ENCODE measurements around the gene LRRC7.

Gene LRRC7

GRCh38 chr1:69776555-69776954, 208.8 kb downstream of the LRRC7 start:
- TF ChIP-seq EGR1 (IDR thresholded peaks at IDR 0.05) (no peak), CEBPB (IDR thresholded peaks at IDR 0.05) (no peak)
- TF ChIP-seq, protein P1, sequence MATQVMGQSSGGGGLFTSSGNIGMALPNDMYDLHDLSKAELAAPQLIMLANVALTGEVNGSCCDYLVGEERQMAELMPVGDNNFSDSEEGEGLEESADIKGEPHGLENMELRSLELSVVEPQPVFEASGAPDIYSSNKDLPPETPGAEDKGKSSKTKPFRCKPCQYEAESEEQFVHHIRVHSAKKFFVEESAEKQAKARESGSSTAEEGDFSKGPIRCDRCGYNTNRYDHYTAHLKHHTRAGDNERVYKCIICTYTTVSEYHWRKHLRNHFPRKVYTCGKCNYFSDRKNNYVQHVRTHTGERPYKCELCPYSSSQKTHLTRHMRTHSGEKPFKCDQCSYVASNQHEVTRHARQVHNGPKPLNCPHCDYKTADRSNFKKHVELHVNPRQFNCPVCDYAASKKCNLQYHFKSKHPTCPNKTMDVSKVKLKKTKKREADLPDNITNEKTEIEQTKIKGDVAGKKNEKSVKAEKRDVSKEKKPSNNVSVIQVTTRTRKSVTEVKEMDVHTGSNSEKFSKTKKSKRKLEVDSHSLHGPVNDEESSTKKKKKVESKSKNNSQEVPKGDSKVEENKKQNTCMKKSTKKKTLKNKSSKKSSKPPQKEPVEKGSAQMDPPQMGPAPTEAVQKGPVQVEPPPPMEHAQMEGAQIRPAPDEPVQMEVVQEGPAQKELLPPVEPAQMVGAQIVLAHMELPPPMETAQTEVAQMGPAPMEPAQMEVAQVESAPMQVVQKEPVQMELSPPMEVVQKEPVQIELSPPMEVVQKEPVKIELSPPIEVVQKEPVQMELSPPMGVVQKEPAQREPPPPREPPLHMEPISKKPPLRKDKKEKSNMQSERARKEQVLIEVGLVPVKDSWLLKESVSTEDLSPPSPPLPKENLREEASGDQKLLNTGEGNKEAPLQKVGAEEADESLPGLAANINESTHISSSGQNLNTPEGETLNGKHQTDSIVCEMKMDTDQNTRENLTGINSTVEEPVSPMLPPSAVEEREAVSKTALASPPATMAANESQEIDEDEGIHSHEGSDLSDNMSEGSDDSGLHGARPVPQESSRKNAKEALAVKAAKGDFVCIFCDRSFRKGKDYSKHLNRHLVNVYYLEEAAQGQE (IDR thresholded peaks at IDR 0.05; ENCODE audit: low read depth): no peak

GRCh38 chr1:69777423-69777822, 209.7 kb downstream of the LRRC7 start:
- TF ChIP-seq EP300 (IDR thresholded peaks at IDR 0.05; ENCODE audit: borderline replicate concordance): no peak
- TF ChIP-seq YY1 (IDR thresholded peaks at IDR 0.05; ENCODE audit: low read depth): no peak
- no peak for TF ChIP-seq CREB1 (IDR thresholded peaks at IDR 0.05; ENCODE audit: low read depth)
- TF ChIP-seq, protein P2, sequence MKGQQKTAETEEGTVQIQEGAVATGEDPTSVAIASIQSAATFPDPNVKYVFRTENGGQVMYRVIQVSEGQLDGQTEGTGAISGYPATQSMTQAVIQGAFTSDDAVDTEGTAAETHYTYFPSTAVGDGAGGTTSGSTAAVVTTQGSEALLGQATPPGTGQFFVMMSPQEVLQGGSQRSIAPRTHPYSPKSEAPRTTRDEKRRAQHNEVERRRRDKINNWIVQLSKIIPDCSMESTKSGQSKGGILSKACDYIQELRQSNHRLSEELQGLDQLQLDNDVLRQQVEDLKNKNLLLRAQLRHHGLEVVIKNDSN (IDR thresholded peaks at IDR 0.05): no peak
- TF ChIP-seq, protein P1 (IDR thresholded peaks at IDR 0.05; ENCODE audit: low read depth): no peak
- TF ChIP-seq, protein P3, sequence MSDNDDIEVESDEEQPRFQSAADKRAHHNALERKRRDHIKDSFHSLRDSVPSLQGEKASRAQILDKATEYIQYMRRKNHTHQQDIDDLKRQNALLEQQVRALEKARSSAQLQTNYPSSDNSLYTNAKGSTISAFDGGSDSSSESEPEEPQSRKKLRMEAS (IDR thresholded peaks at IDR 0.05): no peak
- no peak for TF ChIP-seq RAD21 (IDR thresholded peaks at IDR 0.05; ENCODE audit: low read depth)
- no peak for TF ChIP-seq CEBPB (IDR thresholded peaks at IDR 0.05)
- TF ChIP-seq FOXM1 (IDR thresholded peaks at IDR 0.05; ENCODE audit: borderline replicate concordance, low read depth): no peak
- TF ChIP-seq NFIC (IDR thresholded peaks at IDR 0.05): no peak
- TF ChIP-seq TCF12 (IDR thresholded peaks at IDR 0.05; ENCODE audit: low read depth): no peak
- no peak for TF ChIP-seq ZBTB7A (IDR thresholded peaks at IDR 0.05; ENCODE audit: low read depth)
- TF ChIP-seq TAF1 (IDR thresholded peaks at IDR 0.05; ENCODE audit: low read depth): no peak
- no peak for TF ChIP-seq TEAD4 (IDR thresholded peaks at IDR 0.05)

DNA sequence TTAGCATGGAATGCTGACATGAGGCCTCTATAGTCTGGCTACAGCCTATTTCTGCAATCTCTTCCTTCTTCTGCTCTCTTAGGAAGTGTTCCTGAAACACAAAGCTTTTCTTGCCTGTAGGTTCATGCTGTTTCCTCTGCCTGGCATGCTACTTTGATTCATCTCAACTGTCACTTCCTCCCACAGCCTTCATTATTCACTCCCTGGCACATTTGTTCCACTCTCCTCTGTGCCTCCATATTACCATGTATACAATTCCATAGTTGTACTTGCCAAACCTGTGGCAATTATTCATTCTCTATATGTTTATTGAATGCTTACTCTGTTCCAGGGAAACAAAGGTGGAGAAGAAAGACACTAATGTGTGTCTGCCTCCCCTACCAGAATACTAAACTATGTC, 210.2 kb downstream of the LRRC7 start:
- TF ChIP-seq, protein P1 (IDR thresholded peaks at IDR 0.05; ENCODE audit: low read depth): no peak
- no peak for TF ChIP-seq FOXM1 (IDR thresholded peaks at IDR 0.05; ENCODE audit: borderline replicate concordance, low read depth)
- TF ChIP-seq YY1 (IDR thresholded peaks at IDR 0.05; ENCODE audit: low read depth): no peak
- TF ChIP-seq, protein P3 (IDR thresholded peaks at IDR 0.05): no peak
- TF ChIP-seq EGR1 (IDR thresholded peaks at IDR 0.05): no peak
- no peak for TF ChIP-seq TAF1 (IDR thresholded peaks at IDR 0.05; ENCODE audit: low read depth)
- TF ChIP-seq, protein P2 (IDR thresholded peaks at IDR 0.05): no peak
- TF ChIP-seq ZBTB7A (IDR thresholded peaks at IDR 0.05; ENCODE audit: low read depth): no peak

DNA sequence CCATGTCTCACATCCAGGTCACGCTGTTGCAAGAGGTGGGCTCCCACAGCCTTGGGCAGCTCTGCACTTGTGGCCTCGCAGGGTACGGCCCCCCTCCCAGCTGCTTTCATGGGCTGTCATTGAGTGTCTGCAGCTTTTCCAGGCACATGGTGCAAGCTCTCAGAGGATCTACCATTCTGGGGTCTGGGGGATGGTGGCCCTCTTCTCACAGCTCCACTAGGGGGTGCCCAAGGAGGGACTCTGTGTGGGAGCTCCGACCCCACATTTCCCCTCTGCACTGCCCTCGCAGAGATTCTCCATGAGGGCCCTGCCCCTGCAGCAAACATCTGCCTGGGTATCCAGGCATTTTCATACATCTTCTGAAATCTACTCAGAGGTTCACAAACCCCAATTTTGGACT, 219.4 kb downstream of the LRRC7 start:
- TF ChIP-seq EGR1 (IDR thresholded peaks at IDR 0.05) (no peak), RAD21 (IDR thresholded peaks at IDR 0.05; ENCODE audit: low read depth) (no peak), TAF1 (IDR thresholded peaks at IDR 0.05; ENCODE audit: low read depth) (no peak), CREB1 (IDR thresholded peaks at IDR 0.05; ENCODE audit: low read depth) (no peak), NFIC (IDR thresholded peaks at IDR 0.05) (no peak), ZBTB7A (IDR thresholded peaks at IDR 0.05; ENCODE audit: low read depth) (no peak), FOXM1 (IDR thresholded peaks at IDR 0.05; ENCODE audit: borderline replicate concordance, low read depth) (no peak), TEAD4 (IDR thresholded peaks at IDR 0.05) (no peak), CEBPB (IDR thresholded peaks at IDR 0.05) (no peak), YY1 (IDR thresholded peaks at IDR 0.05; ENCODE audit: low read depth) (no peak), EP300 (IDR thresholded peaks at IDR 0.05; ENCODE audit: borderline replicate concordance) (no peak), TCF12 (IDR thresholded peaks at IDR 0.05; ENCODE audit: low read depth) (no peak)
- TF ChIP-seq, protein P2 (IDR thresholded peaks at IDR 0.05): no peak
- TF ChIP-seq, protein P1 (IDR thresholded peaks at IDR 0.05; ENCODE audit: low read depth): no peak
- TF ChIP-seq, protein P3 (IDR thresholded peaks at IDR 0.05): no peak
